ENCODE results near the gene RFLNA.

Gene RFLNA

GRCh38 chr12:124307556-124307825, 12.6 kb downstream of the RFLNA start:
- no peak overlapping the region for H3K4me3 ChIP-seq (ENCODE audit: low read depth, low read length)
- TF ChIP-seq, protein P1, sequence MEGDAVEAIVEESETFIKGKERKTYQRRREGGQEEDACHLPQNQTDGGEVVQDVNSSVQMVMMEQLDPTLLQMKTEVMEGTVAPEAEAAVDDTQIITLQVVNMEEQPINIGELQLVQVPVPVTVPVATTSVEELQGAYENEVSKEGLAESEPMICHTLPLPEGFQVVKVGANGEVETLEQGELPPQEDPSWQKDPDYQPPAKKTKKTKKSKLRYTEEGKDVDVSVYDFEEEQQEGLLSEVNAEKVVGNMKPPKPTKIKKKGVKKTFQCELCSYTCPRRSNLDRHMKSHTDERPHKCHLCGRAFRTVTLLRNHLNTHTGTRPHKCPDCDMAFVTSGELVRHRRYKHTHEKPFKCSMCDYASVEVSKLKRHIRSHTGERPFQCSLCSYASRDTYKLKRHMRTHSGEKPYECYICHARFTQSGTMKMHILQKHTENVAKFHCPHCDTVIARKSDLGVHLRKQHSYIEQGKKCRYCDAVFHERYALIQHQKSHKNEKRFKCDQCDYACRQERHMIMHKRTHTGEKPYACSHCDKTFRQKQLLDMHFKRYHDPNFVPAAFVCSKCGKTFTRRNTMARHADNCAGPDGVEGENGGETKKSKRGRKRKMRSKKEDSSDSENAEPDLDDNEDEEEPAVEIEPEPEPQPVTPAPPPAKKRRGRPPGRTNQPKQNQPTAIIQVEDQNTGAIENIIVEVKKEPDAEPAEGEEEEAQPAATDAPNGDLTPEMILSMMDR (conservative IDR thresholded peaks at IDR 0.05; ENCODE audit: low read depth, low read length): no peak
- no peak for DNase-seq (ENCODE audit: low read depth)

GRCh38 chr12:124308741-124309140, 13.8 kb downstream of the RFLNA start:
- no peak for DNase-seq (ENCODE audit: low read depth)
- TF ChIP-seq, protein P1 (conservative IDR thresholded peaks at IDR 0.05; ENCODE audit: low read depth, low read length): no peak
- H3K4me3 ChIP-seq (ENCODE audit: low read depth, low read length): no peak overlapping the region

DNA sequence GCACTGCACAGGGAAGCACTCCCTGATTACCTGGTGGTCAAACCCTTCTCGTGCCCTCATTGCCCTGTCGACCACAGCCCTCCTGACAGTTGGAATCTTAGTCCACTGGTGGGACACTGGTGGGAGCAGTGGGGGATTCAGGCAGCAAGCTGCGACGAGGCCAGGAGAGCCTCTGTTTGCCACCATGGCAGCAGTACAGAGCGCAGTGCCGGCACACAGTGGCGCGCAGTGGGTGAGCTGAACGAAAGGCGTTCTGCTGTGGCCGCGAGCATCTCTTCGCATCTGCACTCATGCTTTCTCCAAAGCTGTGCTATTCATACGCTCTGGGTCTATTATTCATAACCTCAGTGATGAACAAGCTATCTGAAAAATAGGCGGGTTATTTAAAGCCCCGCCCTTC, 14.3 kb downstream of the RFLNA start:
- DNase-seq (ENCODE audit: low read depth): no peak

DNA sequence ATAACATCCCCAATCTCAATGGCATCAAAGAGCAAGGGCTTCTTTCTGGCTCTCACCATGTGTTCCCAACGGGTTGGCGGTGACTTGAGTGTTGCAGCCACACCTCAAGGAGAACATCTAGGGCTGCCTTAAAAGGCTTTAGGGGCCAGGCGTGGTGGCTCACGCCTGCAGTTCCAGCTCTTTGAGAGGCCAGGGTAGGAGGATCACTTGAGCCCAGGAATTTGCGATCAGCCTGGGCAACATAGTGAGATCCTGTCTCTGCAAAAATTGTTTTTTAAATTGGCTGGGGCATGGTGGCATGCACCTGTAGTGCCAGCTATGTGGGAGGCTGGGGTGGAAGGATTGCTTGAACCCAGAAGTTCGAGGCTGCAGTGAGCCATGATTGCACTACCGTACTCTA, 14.9 kb downstream of the RFLNA start:
- TF ChIP-seq, protein P1 (conservative IDR thresholded peaks at IDR 0.05; ENCODE audit: low read depth, low read length): no peak

More for the DNA sequence above, 14.3 kb downstream of the RFLNA start:
- no peak overlapping the region for H3K4me3 ChIP-seq (ENCODE audit: low read depth, low read length)
- TF ChIP-seq, protein P1 (conservative IDR thresholded peaks at IDR 0.05; ENCODE audit: low read depth, low read length): no peak

GRCh38 chr12:124310178-124310577, 15.3 kb downstream of the RFLNA start:
- no peak overlapping the region for H3K4me3 ChIP-seq (ENCODE audit: low read depth, low read length)
- DNase-seq (ENCODE audit: low read depth): no peak
- TF ChIP-seq, protein P1 (conservative IDR thresholded peaks at IDR 0.05; ENCODE audit: low read depth, low read length): no peak

More for the DNA sequence above, 14.9 kb downstream of the RFLNA start:
- no peak for DNase-seq (ENCODE audit: low read depth)
- no peak overlapping the region for H3K4me3 ChIP-seq (ENCODE audit: low read depth, low read length)

DNA sequence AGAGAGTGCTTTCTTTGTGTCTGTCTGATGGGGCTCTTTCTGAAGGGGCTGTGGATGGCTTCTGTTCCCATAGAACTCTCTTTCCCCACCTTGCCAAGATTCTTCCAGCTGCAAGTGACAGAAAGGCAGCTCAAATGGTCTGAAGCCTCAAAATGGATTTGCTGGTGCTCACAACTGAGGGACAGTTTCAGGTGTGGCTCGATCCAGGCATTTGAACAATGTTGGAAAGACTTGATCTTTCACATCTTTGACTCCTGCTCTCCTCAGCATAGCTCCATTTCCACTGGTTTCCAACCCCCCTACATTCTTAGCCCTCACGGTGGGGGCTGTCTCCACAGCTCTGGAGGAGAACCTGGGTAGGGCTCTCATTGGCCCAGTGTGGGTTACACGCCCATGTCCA, 15.9 kb downstream of the RFLNA start:
- no peak for DNase-seq (ENCODE audit: low read depth)
- no peak overlapping the region for H3K4me3 ChIP-seq (ENCODE audit: low read depth, low read length)
- TF ChIP-seq, protein P1 (conservative IDR thresholded peaks at IDR 0.05; ENCODE audit: low read depth, low read length): no peak

GRCh38 chr12:124311292-124312109, 16.6 kb downstream of the RFLNA start:
- DNase-seq (ENCODE audit: low read depth): no peak
- no peak overlapping the region for H3K4me3 ChIP-seq (ENCODE audit: low read depth, low read length)
- TF ChIP-seq, protein P1 (conservative IDR thresholded peaks at IDR 0.05; ENCODE audit: low read depth, low read length): no peak

Measured in choroid plexus epithelial cell (primary cell).